Kidney tubule cell (primary cell): ENCODE measurements around the gene SPNS1.
"Not testable (repeated sequence)": the region's sequence is repeated elsewhere in the genome, so short reads cannot be mapped to it uniquely, and the experiment has no call there.

Experiments
- DNase-seq: peaks from one replicate; pipeline ENCODE4 v3.0.0-alpha.2; 2018; ENCODE audit warnings: low spot score

SPNS1 gene

DNA sequence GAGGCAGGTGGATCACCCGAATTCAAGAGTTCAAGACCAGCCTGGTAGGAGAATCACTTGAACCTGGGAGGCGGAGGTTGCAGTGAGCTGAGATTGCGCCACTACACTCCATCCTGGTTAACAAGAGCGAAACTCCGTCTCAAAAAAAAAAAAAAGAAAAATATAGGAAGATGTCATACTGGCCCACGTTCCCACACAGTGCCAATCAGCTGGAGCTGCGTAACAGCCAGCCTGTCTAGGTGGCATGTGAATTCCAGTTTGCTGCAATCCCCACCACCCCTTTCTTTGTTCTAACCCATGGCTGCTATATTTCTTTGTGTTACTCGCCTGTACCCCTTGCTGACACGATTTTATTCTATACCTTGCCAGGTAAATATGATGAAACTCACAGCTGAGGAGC is 16.4 kb upstream of the SPNS1 start:
- DNase-seq, result no peak

DNA sequence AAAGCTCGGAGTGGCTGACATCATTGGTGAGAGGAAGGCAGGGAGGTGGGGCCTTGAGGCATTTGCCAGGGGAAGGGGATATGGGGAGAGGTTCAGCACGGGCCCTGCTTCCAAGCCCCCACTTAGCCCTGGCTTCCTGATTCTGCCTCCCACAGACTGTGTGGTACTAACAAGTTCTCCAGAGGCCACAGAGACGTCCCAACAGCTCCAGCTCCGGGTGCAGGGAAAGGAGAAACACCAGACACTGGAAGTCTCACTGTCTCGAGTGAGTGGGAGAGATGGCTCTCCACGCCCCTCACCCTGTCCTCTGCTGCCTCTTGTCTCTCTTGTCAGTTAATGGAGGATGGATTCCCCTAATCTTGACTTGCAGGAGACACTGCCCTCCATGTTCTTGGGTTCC is 15.7 kb upstream of the SPNS1 start:
- no peak for DNase-seq

DNA sequence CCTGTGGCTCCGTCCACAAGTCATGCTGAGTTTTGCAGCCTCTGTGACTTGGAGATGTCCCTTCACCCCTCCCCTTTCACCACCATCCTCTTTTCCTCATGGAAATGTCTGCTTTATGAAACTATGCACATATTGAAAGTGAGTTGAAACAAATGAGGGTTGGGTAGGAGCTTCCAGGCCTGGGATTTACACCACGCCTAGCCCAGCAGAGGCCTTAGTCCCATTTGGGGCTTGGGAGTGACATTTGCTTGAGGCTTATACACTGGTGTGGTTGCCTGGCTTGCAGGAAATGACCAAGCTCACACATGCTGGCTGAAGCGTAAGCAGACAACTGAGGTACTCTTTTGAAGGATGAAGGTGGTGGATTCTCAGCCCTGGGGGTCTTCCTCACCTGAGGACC is 10.5 kb upstream of the SPNS1 start:
- DNase-seq, result no peak

DNA sequence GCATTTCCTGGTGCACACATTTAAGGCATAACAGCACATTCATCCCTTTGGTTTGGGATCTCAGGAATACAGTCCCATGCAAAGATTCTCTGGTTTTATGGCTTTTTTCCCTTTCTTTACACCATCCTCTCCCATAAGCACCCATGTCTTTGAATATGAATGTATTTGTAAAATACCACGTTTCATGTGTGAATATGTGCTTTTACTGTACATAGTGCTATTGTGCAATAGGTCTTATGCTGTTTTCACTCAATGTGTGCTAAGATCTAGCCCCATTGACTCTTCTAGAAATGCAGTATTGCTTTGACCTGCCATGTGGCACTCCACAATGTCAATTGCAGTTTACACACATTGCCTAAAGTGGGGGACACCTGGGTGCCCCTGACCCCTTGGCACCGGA is 10.1 kb upstream of the SPNS1 start:
- DNase-seq, result no peak

DNA sequence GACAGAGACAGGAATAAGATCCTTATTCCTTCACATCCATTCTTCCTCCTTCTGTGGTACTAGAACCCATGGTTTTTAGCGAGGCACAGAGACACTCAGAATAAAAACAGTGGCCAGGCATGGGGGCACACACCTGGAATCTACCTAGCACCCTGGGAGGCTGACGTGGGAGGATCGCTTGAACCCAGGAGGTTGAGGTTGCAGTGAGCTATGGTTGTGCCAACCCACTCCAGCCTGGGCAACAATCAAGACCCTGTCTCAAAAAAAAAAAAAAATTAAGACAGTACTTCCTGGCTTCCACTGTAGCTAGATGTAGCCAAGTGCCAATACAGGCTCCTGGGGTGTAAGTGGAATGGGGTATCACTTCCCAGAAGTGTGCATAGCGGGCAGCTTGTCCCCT is 7.4 kb upstream of the SPNS1 start:
- no peak for DNase-seq

DNA sequence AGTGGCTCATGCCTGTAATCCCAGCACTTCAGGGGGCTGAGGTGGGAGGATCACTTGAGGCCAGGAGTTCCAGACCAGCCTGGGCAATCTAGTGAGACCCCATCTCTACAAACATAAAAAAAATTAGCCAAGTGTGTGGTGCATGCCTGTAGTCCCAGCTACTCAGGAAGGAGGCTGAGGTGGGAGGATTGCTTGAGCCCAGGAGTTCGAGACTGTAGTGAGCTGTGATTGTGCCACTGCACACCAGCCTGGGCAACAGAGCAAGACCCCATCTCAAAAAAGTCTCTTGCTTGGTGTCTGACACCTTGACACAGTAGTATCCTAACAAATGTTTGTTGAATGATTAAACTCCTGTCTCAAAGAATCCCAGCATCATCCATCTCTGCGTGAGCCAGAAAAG is 4.9 kb upstream of the SPNS1 start:
- not testable (repeated sequence) for DNase-seq

DNA sequence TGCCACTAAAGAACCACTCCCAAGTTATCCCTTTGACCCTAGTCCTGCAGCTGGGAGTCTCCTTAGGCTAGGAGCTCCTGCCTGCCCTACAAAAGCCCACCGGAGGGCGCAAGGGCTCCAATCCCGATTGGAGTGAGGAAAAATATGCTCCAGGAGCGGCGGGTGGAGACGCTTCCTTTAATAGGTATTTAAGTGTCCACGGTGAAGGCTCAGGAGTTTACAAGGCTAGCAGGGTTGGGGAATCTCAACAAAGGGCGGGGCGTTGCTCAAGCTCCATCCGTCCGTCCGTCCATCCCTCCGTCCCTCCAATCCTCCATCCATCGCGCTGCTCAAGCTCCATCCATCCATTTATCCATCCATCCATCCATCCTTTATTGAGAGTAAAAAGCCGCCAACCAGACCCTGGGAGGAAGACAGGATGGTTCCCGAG is 556 bp upstream of the SPNS1 start:
- peak; percentile 74 for DNase-seq

DNA sequence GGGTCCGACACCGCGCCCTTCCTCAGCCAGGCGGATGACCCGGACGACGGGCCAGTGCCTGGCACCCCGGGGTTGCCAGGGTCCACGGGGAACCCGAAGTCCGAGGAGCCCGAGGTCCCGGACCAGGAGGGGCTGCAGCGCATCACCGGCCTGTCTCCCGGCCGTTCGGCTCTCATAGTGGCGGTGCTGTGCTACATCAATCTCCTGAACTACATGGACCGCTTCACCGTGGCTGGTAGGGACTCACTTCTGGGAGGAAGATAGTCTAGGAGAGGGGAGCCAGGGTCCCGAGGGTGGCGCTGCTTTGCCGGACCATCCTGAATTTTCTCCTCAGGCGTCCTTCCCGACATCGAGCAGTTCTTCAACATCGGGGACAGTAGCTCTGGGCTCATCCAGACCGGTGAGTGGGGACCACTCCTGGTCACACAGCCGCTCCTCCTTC is 601 bp downstream of the SPNS1 start:
- DNase-seq, result peak; percentile 12

DNA sequence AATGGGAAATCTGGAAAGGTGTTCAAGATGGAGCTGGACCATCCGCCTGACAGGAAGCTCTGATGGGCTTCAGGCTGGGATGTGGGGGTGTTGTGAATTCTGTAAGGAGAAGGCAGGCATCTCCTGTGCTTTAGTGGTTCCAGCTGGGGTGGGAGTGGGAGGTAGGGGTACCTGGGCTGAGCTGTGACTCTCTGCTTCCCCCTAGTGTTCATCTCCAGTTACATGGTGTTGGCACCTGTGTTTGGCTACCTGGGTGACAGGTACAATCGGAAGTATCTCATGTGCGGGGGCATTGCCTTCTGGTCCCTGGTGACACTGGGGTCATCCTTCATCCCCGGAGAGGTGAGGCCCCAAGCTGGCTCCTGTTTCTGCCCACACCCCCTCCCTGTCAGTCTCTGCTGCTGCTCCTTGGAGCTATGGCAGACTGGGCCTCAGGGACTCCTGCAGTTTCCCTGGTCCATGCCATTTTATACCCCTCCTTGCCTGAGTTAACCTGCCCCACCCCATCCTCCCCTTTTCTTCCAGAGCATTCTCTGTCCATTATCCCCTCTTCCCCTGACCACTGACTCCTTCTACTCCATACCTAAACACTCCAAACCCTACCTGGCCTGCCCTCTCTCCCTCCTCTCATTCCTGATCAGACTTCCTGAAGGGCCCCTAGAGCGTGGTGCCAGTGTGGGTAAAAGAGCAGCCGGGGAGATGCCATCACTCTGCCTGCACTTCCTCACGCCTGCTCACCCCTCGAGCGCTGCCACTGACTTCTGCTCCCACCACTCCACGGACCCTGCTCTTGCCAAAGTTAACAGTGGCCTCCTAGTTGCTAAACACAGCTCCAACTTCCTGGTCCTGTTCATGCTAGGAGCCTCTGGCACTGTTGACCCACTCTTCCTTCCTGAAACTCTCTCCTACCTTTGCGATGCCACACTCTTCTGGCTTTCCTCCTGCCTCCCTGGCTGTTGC is 3.4 kb downstream of the SPNS1 start:
- DNase-seq, result peak; percentile 7

DNA sequence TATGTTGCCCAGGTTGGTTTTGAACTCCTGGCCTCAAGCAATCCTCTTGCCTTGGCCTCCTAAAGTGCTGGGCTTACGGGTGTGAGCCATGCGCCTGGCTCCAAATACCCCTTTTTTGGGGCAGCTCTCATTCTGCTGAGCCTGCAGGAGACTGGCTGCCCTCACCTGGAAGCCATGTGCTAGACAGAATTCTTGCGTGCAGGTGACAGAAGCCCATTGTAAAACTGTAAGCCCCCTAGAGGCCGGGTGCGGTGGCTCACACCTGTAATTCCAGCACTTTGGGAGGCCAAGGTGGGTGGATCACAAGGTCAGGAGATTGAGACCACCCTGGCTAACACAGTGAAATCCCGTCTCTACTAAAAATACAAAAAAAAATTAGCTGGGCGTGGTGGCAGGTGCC is 5.8 kb downstream of the SPNS1 start:
- not testable (repeated sequence) for DNase-seq

DNA sequence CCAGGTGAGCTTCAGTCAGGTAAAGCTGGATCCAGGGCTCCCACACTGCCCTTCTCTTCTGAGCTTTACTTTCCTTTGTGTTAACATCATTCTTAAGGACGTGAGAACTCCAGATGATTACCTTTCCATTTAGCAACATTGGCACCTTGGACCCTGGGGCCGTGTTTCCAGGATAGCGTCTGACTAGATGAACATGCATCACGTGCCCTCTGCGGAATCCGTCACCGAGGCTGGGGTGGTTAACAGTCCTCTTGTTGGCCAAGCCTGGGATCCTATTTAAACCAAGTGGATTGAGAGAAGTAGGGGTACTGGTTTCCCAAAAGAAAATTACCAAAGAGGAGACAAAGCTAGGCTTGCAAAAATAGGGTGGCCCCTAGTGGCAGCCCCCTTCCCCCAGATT is 6.4 kb downstream of the SPNS1 start:
- DNase-seq, result no peak

DNA sequence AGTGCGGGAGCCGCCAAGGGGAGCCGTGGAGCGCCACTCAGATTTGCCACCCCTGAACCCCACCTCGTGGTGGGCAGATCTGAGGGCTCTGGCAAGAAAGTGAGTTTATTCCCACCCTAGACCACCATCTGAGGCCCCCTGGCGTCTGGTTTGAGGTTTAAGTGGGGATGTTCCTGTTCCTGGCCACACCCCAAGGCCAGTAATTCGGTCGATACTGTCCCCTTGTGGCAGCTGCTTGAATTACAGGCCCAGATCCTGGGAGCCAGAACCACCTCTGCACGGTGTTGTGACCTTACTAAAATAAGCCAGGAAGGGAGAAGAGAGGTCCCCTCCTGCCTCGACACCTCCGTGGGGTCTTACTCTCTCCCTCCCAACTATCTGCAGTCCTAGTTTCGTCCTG is 6.9 kb downstream of the SPNS1 start:
- no peak for DNase-seq

DNA sequence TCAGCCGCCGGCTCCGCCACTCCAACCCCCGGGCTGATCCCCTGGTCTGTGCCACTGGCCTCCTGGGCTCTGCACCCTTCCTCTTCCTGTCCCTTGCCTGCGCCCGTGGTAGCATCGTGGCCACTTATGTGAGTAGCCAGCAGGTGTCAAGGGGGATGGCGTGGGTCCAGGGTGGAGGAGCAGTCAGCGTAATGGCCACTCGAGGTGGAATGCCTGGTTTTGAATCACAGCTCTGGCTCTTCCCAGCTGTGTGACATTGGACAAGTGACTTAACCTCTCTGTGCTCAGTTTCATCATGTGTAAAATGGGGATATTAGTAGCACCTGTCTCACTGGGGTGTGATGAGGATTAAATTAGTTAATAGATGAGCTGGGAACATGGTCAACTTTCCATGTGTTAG is 7.8 kb downstream of the SPNS1 start:
- no peak for DNase-seq

DNA sequence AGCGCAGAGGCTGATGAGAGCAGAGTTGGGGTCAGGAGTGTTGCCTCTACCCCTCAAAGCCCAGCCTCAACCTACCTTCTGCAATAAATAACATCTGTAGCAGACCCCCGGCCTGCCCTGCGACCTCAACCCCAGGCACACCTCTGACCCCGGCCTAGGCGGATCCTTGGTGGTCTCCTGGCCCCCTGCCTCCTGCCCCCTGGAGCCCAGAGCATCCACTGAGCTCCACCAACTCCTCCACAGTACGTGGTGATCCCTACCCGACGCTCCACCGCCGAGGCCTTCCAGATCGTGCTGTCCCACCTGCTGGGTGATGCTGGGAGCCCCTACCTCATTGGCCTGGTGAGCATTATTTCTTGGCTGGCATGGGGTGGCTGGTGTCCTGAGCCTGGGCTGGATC is 8.4 kb downstream of the SPNS1 start:
- DNase-seq, result no peak

DNA sequence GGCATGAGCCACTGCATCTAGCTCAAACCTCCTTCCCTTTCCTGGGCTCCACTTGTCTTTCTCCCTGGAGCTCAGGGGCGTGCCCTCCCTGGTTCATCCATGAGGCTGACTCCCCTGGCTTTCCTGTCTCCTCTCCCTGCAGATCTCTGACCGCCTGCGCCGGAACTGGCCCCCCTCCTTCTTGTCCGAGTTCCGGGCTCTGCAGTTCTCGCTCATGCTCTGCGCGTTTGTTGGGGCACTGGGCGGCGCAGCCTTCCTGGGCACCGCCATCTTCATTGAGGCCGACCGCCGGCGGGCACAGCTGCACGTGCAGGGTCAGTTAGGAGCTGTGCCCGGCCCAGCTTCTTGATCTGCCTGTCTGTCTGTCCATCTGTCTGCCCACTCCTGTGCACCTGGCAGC is 9.1 kb downstream of the SPNS1 start:
- DNase-seq, result no peak

DNA sequence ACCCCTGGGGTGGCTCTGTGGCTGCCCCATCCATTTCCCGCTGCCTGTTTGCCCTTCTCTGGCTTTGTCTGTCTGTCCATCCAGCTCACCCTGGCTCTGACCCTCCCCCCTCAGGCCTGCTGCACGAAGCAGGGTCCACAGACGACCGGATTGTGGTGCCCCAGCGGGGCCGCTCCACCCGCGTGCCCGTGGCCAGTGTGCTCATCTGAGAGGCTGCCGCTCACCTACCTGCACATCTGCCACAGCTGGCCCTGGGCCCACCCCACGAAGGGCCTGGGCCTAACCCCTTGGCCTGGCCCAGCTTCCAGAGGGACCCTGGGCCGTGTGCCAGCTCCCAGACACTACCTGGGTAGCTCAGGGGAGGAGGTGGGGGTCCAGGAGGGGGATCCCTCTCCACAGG is 9.5 kb downstream of the SPNS1 start:
- no peak for DNase-seq

DNA sequence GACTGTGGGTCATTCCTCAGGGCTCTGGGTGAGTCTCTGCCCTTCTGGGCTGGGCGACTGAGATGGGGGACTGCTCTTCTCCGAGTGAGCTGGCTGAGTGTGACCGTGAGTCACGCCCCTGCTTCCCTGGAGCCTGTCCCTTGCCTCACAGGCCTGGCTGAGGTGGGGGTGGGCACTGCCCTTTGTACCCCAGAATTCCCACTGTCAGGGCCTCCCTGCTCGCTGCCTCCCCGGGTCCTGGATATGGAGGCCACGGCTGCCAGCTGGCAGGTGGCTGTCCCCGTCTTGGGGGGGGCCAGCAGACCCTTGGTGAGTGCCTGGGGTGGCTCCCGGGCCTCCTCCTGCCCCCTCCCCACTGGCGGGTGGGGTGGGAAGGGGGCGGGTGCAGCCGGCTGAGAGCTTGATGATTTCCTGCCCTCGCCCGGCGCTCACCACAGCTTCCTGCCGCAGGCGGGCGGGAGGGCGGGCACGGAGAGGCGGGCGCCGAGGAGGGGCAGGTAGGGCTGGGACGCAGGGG is 10.1 kb downstream of the SPNS1 start, which contains the start of gene LAT:
Gene LAT (plus strand): TSS at position 434 of the 517 bp plus-strand sequence. CDS start 366 bp downstream, outside the sequence.
- peak; percentile 13 for DNase-seq

DNA sequence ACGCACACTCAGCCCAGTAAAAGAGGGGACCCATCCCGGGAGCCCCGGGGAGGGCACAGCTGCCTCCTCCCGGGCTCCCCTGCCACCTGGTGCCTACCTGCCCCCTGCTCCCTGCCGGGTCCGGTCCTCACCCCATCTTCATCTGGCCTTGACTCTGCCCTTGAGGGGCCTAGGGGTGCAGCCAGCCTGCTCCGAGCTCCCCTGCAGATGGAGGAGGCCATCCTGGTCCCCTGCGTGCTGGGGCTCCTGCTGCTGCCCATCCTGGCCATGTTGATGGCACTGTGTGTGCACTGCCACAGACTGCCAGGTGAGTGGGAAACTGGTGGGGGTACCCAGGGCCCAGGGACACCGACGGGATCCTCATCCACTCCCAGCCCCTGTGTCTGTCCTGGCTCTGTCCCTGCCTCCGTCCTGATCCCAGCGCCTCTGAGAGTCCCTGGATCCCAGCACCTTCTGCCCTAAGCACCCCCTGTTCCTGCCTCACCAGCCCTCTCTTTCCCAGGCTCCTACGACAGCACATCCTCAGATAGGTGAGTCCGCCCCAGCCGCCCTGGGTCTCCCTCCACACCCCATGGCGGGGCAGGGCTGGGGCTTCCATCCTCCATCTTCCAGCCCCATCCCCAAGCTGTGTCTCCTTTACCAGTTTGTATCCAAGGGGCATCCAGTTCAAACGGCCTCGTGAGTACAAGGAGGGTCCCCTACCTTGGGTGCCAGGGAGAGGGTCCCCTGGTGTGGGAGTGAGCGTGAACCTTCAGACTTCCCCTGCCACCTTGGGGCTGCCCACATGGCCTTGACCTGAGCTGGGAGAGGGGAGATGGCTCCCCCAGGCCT is 10.8 kb downstream of the SPNS1 start:
- no peak for DNase-seq

DNA sequence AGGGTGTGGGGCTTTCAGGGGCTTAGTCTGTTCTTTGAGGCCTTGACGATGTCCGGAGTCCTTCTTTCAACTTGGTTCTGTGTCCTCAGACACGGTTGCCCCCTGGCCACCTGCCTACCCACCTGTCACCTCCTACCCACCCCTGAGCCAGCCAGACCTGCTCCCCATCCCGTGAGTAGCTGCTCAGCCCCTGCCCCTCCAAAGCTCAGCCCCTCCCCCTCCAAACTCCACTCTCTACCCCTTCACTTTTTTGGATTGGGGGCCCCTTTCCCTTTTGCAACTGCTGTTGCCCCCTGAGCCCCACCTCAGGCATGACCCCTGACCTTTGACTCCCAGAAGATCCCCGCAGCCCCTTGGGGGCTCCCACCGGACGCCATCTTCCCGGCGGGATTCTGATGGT is 11.5 kb downstream of the SPNS1 start:
- DNase-seq, result no peak

DNA sequence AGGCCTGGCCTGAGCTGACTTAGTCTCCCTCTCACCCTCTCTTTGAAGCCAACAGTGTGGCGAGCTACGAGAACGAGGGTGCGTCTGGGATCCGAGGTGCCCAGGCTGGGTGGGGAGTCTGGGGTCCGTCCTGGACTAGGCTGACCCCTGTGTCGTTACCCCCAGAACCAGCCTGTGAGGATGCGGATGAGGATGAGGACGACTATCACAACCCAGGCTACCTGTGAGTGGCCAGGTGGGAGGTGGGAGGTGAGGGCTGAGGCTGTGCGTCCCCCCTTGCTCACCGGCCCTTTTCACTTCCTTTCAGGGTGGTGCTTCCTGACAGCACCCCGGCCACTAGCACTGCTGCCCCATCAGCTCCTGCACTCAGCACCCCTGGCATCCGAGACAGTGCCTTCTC is 11.9 kb downstream of the SPNS1 start:
- no peak for DNase-seq

DNA sequence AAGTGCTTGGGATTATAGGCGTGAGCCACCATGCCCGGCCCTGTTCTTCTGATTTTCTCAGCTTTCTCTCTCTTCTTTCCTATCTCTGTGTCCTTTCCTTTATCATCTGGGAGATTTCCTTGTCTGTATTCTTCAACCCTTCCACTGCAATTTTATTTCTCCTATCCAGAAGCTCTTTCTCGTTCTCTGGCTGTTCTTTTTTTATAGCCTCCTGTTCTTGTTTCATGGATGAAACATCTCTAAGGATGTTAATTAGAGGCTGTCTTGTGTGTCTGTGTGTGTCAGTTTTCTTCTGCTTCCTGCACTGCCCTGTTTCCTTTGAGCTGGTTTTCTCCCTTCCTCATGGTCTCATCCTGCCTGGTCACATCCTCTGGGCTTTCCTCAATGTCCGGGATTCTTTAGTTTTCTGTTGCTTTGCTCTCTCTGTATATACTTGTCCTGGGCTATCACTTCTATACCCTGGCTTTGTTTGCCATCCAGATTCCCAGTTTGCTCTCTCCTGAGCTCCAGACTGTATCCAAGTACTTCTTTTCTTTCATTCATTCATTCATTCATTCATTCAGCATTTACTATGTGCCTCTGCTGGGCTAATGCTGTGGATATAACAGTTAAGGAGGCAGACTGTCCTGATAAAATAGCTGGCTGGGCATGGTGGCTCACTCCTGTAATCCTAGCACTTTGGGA is 12.7 kb downstream of the SPNS1 start:
- DNase-seq, result no peak

DNA sequence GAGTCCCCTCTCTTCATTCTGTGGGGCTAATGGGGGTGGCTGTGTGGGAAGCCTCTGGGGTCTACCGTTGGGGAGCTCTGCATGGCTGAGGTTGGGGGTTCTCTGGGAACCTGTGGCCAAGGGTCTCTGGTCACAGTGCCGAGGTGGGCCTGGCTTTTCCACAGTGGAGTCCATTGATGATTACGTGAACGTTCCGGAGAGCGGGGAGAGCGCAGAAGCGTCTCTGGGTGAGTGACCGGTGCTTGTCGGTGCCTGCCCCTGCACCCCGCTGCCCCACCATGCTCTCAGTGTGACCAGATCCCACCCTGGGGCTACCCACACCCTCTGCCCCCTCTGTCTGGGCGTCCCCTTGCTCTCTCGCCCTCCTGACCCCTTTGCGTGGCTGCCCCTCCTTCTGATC is 14.8 kb downstream of the SPNS1 start:
- DNase-seq, result no peak
